ENCODE measurements around the gene ERN1. TPM values are rescaled to one million over a fixed set of nuclear protein-coding genes. Genes with fewer than 3 reads are reported as not detected.

The ERN1 gene
- total and polyA plus RNA-seq, 2 of the 13 experiments (the other 11 are each of a cell fraction or from before 2014, with no cell fraction given) = 6.0 to 12.7 TPM

- TF ChIP-seq ZNF276 (CRISPR knock-in tag; IDR thresholded peaks at IDR 0.05; ENCODE audit: low read depth) = no peak
- TF ChIP-seq FOXJ3 (CRISPR knock-in tag; IDR thresholded peaks at IDR 0.05; ENCODE audit: borderline replicate concordance) = no peak
- TF ChIP-seq ZNF451 (CRISPR knock-in tag; IDR thresholded peaks at IDR 0.05) = no peak
- no peak for TF ChIP-seq REPIN1 (CRISPR knock-in tag; IDR thresholded peaks at IDR 0.05; ENCODE audit: borderline replicate concordance, low read depth)
- peak; percentile 6; the same call in 1 of the 2 replicates for TF ChIP-seq ZSCAN9 (CRISPR knock-in tag; IDR thresholded peaks at IDR 0.05; ENCODE audit: borderline replicate concordance)
- no peak for TF ChIP-seq KDM1A (CRISPR knock-in tag; IDR thresholded peaks at IDR 0.05)
- no peak for TF ChIP-seq ZSCAN29 (CRISPR knock-in tag; conservative IDR thresholded peaks at IDR 0.05)
- TF ChIP-seq ZMYM2 (CRISPR knock-in tag; IDR thresholded peaks at IDR 0.05) = no peak
- no peak for TF ChIP-seq ARID4A (CRISPR knock-in tag; IDR thresholded peaks at IDR 0.05; ENCODE audit: borderline replicate concordance)
- peak; percentile 22; the same call in 1 of the 2 replicates for TF ChIP-seq ZNF772 (CRISPR knock-in tag; IDR thresholded peaks at IDR 0.05)
- no peak; the same call in 1 of the 2 replicates for TF ChIP-seq IRF2 (CRISPR knock-in tag; IDR thresholded peaks at IDR 0.05)
- TF ChIP-seq ZNF605 (CRISPR knock-in tag; IDR thresholded peaks at IDR 0.05) = no peak
- TF ChIP-seq AKAP8 (CRISPR knock-in tag; IDR thresholded peaks at IDR 0.05) = 0 out of 2 replicates have a peak, but pooled peaks have one; percentile 20
- TF ChIP-seq SP140L (CRISPR knock-in tag; IDR thresholded peaks at IDR 0.05; ENCODE audit: borderline replicate concordance) = no peak; the same call in 1 of the 2 replicates
- 0 out of 2 replicates have a peak, but pooled peaks have one; percentile 48 for TF ChIP-seq ZMAT5 (CRISPR knock-in tag; IDR thresholded peaks at IDR 0.05; ENCODE audit: borderline replicate concordance, low read depth)
- TF ChIP-seq KDM4B (CRISPR knock-in tag; IDR thresholded peaks at IDR 0.05) = no peak
- peak; percentile 37 for TF ChIP-seq SALL1 (CRISPR knock-in tag; IDR thresholded peaks at IDR 0.05)
- no peak for TF ChIP-seq MATR3 (CRISPR knock-in tag; IDR thresholded peaks at IDR 0.05)
- TF ChIP-seq ZNF558 (CRISPR knock-in tag; IDR thresholded peaks at IDR 0.05; ENCODE audit: borderline replicate concordance) = no peak
- no peak for TF ChIP-seq KLF6 (CRISPR knock-in tag; IDR thresholded peaks at IDR 0.05)
- no peak; the same call in 1 of the 2 replicates for TF ChIP-seq RARA (CRISPR knock-in tag; IDR thresholded peaks at IDR 0.05)
- TF ChIP-seq ZNF691 (CRISPR knock-in tag; IDR thresholded peaks at IDR 0.05; ENCODE audit: borderline replicate concordance, low read depth) = peak; percentile 15; the same call in 1 of the 2 replicates
- TF ChIP-seq ZMYM4 (CRISPR knock-in tag; IDR thresholded peaks at IDR 0.05) = no peak
- no peak; the same call in 1 of the 2 replicates for TF ChIP-seq PHF8 (CRISPR knock-in tag; IDR thresholded peaks at IDR 0.05)
Measured at GRCh38 chr17:64146418-64147109, 16.6 kb upstream of the ERN1 start (continued).

All from HepG2 (cell line).